ENCODE results near the gene RASD2. TPM values are rescaled to one million over a fixed set of nuclear protein-coding genes. Genes with fewer than 3 reads are reported as not detected.

RASD2 gene
- total and polyA plus RNA-seq, 10 of the 15 experiments (the other 5 are each of a cell fraction or from before 2014, with no cell fraction given) = 0.03 TPM; not detected in 9

DNA sequence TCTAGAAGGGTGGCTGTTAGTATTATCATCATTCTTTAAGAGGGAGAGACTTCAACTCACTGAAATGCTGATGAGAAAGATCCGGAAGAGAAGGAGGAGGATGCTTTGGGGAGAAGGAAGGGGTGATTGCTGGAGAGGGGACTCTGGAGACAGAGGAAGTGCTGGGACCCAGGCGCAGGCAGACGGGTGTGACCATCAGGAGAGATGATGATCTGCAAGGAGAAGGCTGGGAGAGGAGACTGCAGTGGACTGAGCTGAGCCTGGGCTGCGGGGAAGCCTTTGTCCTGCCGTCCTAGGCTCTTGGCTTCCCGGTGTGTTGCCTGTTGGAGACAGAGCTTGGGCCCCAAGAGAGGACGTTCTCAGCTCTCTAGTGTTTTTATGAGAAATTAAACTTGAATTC lies 22.6 kb downstream of the RASD2 start:
- intact Hi-C loops (cut with micrococcal nuclease; ENCODE audit: unreplicated experiment) (no loop called here), in situ Hi-C loops (cut with MboI) (no loop called here)
- no peak overlapping the region for H2AFZ ChIP-seq (ENCODE audit: control insufficient read depth, low read depth, low read length)
- H3K79me2 ChIP-seq (ENCODE audit: control insufficient read depth, insufficient read depth, low read length) = no peaks in the 10 kb centered on the region
- H3K4me1 ChIP-seq (ENCODE audit: control insufficient read depth, insufficient read depth, low read length) = no peaks in the 10 kb centered on the region
- H3K27ac ChIP-seq (ENCODE audit: control insufficient read depth, insufficient read depth) = no peak overlapping the region
- H3K9ac ChIP-seq (ENCODE audit: control insufficient read depth, insufficient read depth, low read length) = no peak overlapping the region
- SMC1A ChIA-PET (ENCODE audit: uncharacterized antibody, unreplicated experiment) = interaction anchor here (1.4 kb wide), 1 partner anchor 10 kb away, joined by 3 read pairs; no protein-coding TSS in a partner anchor
- no TSS peak for BruUV-seq (replicated peaks)
- no peak overlapping the region for H3K4me3 ChIP-seq
- H4K20me1 ChIP-seq (ENCODE audit: control insufficient read depth, insufficient read depth) = no peaks in the 10 kb centered on the region
- H3K27me3 ChIP-seq (replicated peaks in 1 of 2; ENCODE audit: control insufficient read depth in 2 of 2, insufficient read depth in 2 of 2, low read length in 1 of 2) = peaks cover 0 to 4% of the 10 kb centered on the region in 2 experiments; a peak in 2 of 4 replicates
- no peak for TF ChIP-seq CREB1 (IDR thresholded peaks at IDR 0.05; ENCODE audit: low read depth)
- no peak for TF ChIP-seq POLR2AphosphoS5 (IDR thresholded peaks at IDR 0.05; ENCODE audit: low read length)
- no peak for TF ChIP-seq HDGF (IDR thresholded peaks at IDR 0.05)
- no peak for TF ChIP-seq ATF3 (IDR thresholded peaks at IDR 0.05; ENCODE audit: borderline replicate concordance, extremely low read depth, low read depth, low read length)
- TF ChIP-seq, protein P1, sequence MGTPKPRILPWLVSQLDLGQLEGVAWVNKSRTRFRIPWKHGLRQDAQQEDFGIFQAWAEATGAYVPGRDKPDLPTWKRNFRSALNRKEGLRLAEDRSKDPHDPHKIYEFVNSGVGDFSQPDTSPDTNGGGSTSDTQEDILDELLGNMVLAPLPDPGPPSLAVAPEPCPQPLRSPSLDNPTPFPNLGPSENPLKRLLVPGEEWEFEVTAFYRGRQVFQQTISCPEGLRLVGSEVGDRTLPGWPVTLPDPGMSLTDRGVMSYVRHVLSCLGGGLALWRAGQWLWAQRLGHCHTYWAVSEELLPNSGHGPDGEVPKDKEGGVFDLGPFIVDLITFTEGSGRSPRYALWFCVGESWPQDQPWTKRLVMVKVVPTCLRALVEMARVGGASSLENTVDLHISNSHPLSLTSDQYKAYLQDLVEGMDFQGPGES (IDR thresholded peaks at IDR 0.05) = no peak
- no peak for TF ChIP-seq RAD51 (IDR thresholded peaks at IDR 0.05)
- no peak for TF ChIP-seq BRCA1 (IDR thresholded peaks at IDR 0.05; ENCODE audit: low read depth, low read length)
- no peak for TF ChIP-seq SREBF2 (IDR thresholded peaks at IDR 0.05; ENCODE audit: low read length)
- TF ChIP-seq, protein P2, sequence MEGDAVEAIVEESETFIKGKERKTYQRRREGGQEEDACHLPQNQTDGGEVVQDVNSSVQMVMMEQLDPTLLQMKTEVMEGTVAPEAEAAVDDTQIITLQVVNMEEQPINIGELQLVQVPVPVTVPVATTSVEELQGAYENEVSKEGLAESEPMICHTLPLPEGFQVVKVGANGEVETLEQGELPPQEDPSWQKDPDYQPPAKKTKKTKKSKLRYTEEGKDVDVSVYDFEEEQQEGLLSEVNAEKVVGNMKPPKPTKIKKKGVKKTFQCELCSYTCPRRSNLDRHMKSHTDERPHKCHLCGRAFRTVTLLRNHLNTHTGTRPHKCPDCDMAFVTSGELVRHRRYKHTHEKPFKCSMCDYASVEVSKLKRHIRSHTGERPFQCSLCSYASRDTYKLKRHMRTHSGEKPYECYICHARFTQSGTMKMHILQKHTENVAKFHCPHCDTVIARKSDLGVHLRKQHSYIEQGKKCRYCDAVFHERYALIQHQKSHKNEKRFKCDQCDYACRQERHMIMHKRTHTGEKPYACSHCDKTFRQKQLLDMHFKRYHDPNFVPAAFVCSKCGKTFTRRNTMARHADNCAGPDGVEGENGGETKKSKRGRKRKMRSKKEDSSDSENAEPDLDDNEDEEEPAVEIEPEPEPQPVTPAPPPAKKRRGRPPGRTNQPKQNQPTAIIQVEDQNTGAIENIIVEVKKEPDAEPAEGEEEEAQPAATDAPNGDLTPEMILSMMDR (IDR thresholded peaks at IDR 0.05 in 2 of 3, conservative IDR thresholded peaks at IDR 0.05 in 1 of 3; ENCODE audit: control insufficient read depth in 2 of 3, extremely low read depth in 1 of 3, insufficient read depth in 1 of 3, low read depth in 3 of 3, low read length in 3 of 3) = no peak
- TF ChIP-seq, protein P3, sequence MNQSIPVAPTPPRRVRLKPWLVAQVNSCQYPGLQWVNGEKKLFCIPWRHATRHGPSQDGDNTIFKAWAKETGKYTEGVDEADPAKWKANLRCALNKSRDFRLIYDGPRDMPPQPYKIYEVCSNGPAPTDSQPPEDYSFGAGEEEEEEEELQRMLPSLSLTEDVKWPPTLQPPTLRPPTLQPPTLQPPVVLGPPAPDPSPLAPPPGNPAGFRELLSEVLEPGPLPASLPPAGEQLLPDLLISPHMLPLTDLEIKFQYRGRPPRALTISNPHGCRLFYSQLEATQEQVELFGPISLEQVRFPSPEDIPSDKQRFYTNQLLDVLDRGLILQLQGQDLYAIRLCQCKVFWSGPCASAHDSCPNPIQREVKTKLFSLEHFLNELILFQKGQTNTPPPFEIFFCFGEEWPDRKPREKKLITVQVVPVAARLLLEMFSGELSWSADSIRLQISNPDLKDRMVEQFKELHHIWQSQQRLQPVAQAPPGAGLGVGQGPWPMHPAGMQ (IDR thresholded peaks at IDR 0.05; ENCODE audit: borderline replicate concordance) = no peak
- no peak for TF ChIP-seq SMC3 (IDR thresholded peaks at IDR 0.05; ENCODE audit: borderline replicate concordance, low read length)
- no peak for TF ChIP-seq POLR2AphosphoS2 (IDR thresholded peaks at IDR 0.05; ENCODE audit: low read depth, low read length)
- TF ChIP-seq TBL1XR1 (IDR thresholded peaks at IDR 0.05; ENCODE audit: low read depth, low read length) = no peak
- DNase-seq (ENCODE audit: low read depth, low spot score) (no peak), FAIRE-seq (no peak), ATAC-seq (no peak)
- POLR2A ChIA-PET = no interaction called here
- CTCF ChIA-PET = interaction anchor here (1.4 kb wide), 1 partner anchor 20 kb away, joined by 3 read pairs; no protein-coding TSS in a partner anchor
- RAD21 ChIA-PET (ENCODE audit: unreplicated experiment) = no interaction called here
- WGBS (ENCODE audit: insufficient coverage, insufficient replicate concordance, low lambda C conversion rate, missing lambda C conversion rate) = 26% methylated on average over 7 of the region's 7 CpGs
- H3K4me2 ChIP-seq (ENCODE audit: control insufficient read depth, insufficient read depth) = no peak overlapping the region
- H3K36me3 ChIP-seq (ENCODE audit: control insufficient read depth in 2 of 2, insufficient read depth in 2 of 2, low read length in 1 of 2) = no peaks in the 10 kb centered on the region
- no peaks in the 10 kb centered on the region; the same call in 2 of the 3 replicates for H3K9me3 ChIP-seq (replicated peaks; ENCODE audit: control insufficient read depth, insufficient read depth, low read length)

All from GM12878 (cell line).